HG03460 (cell line): ENCODE data around the gene ELF1.
A peak's percentile ranks its signal among the peaks of the same experiment; 100 is the strongest.

Source experiments
- ATAC-seq: cut with Tn5 transposase; IDR thresholded peaks from one replicate; pipeline ENCODE4 v1.9.1; 2021; ENCODE audit not compliant: unreplicated experiment

Gene ELF1

GRCh38 chr13:41019011-41019487 lies at the start of gene ELF1:
Gene ELF1 (minus strand): TSS chr13:41019316. CDS start chr13:40982054, 37,262 bp downstream.
- peak; percentile 94 for ATAC-seq

- no peak for ATAC-seq
These were observed 46.0 kb upstream of the ELF1 start for GRCh38 chr13:41065078-41065477.

- ATAC-seq: no peak
These were observed 45.4 kb upstream of the ELF1 start for GRCh38 chr13:41064493-41064892.

GRCh38 chr13:41061914-41062837 lies 43.1 kb upstream of the ELF1 start:
- peak; percentile 29 for ATAC-seq

- peak; percentile 66 for ATAC-seq
These were observed 42.2 kb upstream of the ELF1 start, which contains the start of gene WBP4 for GRCh38 chr13:41061075-41061913. Gene WBP4 (plus strand): TSS chr13:41061509. CDS start chr13:41061674, 165 bp downstream.

- ATAC-seq: peak; percentile 13
These were observed 41.6 kb upstream of the ELF1 start for GRCh38 chr13:41060724-41061074.

- peak; percentile 43 for ATAC-seq
These were observed 41.1 kb upstream of the ELF1 start for GRCh38 chr13:41060082-41060723.

- ATAC-seq: no peak
These were observed 40.5 kb upstream of the ELF1 start for GRCh38 chr13:41059456-41060081.

GRCh38 chr13:41058295-41059070 lies 39.4 kb upstream of the ELF1 start:
- ATAC-seq: no peak

- no peak for ATAC-seq
These were observed 38.0 kb upstream of the ELF1 start for GRCh38 chr13:41056826-41057711.

- ATAC-seq: no peak
These were observed 37.1 kb upstream of the ELF1 start for GRCh38 chr13:41056194-41056593.

GRCh38 chr13:41054919-41055619 lies 36.0 kb upstream of the ELF1 start:
- ATAC-seq: no peak

- no peak for ATAC-seq
These were observed 35.2 kb upstream of the ELF1 start for GRCh38 chr13:41054212-41054877.

- ATAC-seq: peak; percentile 78
These were observed 34.3 kb upstream of the ELF1 start for GRCh38 chr13:41053384-41053826.

- no peak for ATAC-seq
These were observed 33.3 kb upstream of the ELF1 start for GRCh38 chr13:41052441-41052840.

- ATAC-seq: no peak
These were observed 30.6 kb upstream of the ELF1 start for GRCh38 chr13:41049480-41050440.

GRCh38 chr13:41048640-41049039 lies 29.5 kb upstream of the ELF1 start:
- no peak for ATAC-seq
